OCI-LY7 (cell line): ENCODE results near the gene ZNF569.

Source experiments
- CTCF ChIP-seq: fragments of 200-600 bp; sonication (generic); conservative IDR thresholded peaks from 2 replicates; pipeline ENCODE4 v1.5.1; 2014; ENCODE audit warnings: mild to moderate bottlenecking, antibody characterized with exemption, low read length, moderate library complexity, mixed read lengths
- EZH2phosphoT487 ChIP-seq: fragments of 200-600 bp; sonication (generic); IDR thresholded peaks from 2 replicates; pipeline ENCODE4 v1.6.1; 2018; ENCODE audit warnings: low read depth, borderline replicate concordance, mild to moderate bottlenecking, mixed run types, antibody characterized with exemption, low read length, moderate library complexity, mixed read lengths

GRCh38 chr19:37466277-37466797 lies 907 bp downstream of the ZNF569 start:
- TF ChIP-seq CTCF (no peak), EZH2phosphoT487 (no peak)
